ENCODE results near the gene SEZ6L2. TPM values are rescaled to one million over a fixed set of nuclear protein-coding genes. Genes with fewer than 3 reads are reported as not detected.
"Not testable (repeated sequence)": the region's sequence is repeated elsewhere in the genome, so short reads cannot be mapped to it uniquely, and the experiment has no call there.

SEZ6L2 gene
- total RNA-seq, 1 donor from 2014 or later, result 2.1 TPM

- H3K4me3 ChIP-seq (ENCODE audit: low read length in 3 of 3); H3K27me3 ChIP-seq (ENCODE audit: control insufficient read depth in 3 of 3, insufficient read depth in 3 of 3, low read length in 3 of 3); H3K4me1 ChIP-seq (ENCODE audit: control insufficient read depth in 3 of 3, insufficient read depth in 3 of 3, low read length in 3 of 3); H3K9ac ChIP-seq (ENCODE audit: low read depth in 1 of 3, low read length in 3 of 3); H3K27ac ChIP-seq (ENCODE audit: low read depth, low read length); H3K9me3 ChIP-seq (ENCODE audit: control insufficient read depth in 3 of 3, low read length in 3 of 3): not testable (repeated sequence)
- peaks cover 29 to 42% (median 41%) of the 10 kb centered on the region in 3 donors for H3K36me3 ChIP-seq (ENCODE audit: control insufficient read depth in 3 of 3, insufficient read depth in 3 of 3, low read length in 3 of 3)
Measured at GRCh38 chr16:29833219-29833618, 66.1 kb downstream of the SEZ6L2 start.

DNA sequence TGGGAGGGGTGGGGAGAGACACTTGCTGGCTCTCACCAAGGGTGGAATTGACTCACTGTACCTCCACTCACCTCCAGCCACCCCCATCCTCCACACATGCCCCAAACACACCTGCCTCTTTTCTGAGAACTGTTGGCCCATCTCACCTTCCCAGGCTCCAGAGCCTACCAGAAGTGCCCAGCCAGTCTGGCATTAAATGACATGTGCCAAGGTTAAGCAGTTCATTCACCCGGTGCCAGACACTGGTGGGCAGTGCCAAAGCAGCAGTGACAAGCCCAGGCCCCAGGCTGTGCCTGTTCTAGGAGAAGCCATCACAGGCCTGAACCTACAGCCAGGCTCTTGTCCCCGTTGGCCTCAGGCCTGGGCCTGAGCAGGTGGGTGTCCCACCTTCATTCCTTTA lies 67.9 kb downstream of the SEZ6L2 start:
- Histone ChIP-seq H3K27ac (ENCODE audit: low read depth, low read length) (no peak overlapping the region), H3K9me3 (ENCODE audit: control insufficient read depth in 3 of 3, low read length in 3 of 3) (no peaks in the 10 kb centered on the region), H3K36me3 (ENCODE audit: control insufficient read depth in 3 of 3, insufficient read depth in 3 of 3, low read length in 3 of 3) (peaks cover 19 to 27% (median 26%) of the 10 kb centered on the region in 3 donors), H3K4me3 (ENCODE audit: low read length in 3 of 3) (no peak overlapping the region), H3K27me3 (ENCODE audit: control insufficient read depth in 3 of 3, insufficient read depth in 3 of 3, low read length in 3 of 3) (no peaks in the 10 kb centered on the region), H3K9ac (ENCODE audit: low read depth in 1 of 3, low read length in 3 of 3) (no peak overlapping the region), H3K4me1 (ENCODE audit: control insufficient read depth in 3 of 3, insufficient read depth in 3 of 3, low read length in 3 of 3) (peaks cover 3 to 8% (median 8%) of the 10 kb centered on the region in 3 donors)

DNA sequence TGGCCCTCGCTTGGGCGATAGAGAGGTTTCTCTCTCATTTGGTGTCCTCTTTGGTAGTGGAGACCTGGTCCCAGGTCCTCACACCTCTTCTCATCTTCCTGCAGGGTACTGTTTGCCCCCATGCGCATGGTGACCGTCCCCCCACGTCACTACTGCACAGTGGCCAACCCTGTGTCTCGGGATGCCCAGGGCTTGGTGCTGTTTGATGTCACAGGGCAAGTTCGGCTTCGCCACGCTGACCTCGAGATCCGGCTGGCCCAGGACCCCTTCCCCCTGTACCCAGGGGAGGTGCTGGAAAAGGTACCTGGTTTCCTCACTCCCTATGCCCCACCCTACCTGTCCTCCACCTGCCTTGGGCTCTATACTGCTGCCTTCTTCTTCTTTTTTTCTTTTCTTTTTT lies 68.6 kb downstream of the SEZ6L2 start:
- peaks cover 8 to 14% (median 14%) of the 10 kb centered on the region in 3 donors for H3K4me1 ChIP-seq (ENCODE audit: control insufficient read depth in 3 of 3, insufficient read depth in 3 of 3, low read length in 3 of 3)
- no peak overlapping the region for H3K9ac ChIP-seq (ENCODE audit: low read depth in 1 of 3, low read length in 3 of 3)
- no peak overlapping the region for H3K4me3 ChIP-seq (ENCODE audit: low read length in 3 of 3)
- peaks cover 17 to 26% (median 24%) of the 10 kb centered on the region in 3 donors for H3K36me3 ChIP-seq (ENCODE audit: control insufficient read depth in 3 of 3, insufficient read depth in 3 of 3, low read length in 3 of 3)
- no peaks in the 10 kb centered on the region for H3K27me3 ChIP-seq (ENCODE audit: control insufficient read depth in 3 of 3, insufficient read depth in 3 of 3, low read length in 3 of 3)
- H3K9me3 ChIP-seq (ENCODE audit: control insufficient read depth in 3 of 3, low read length in 3 of 3), result no peaks in the 10 kb centered on the region
- H3K27ac ChIP-seq (ENCODE audit: low read depth, low read length), result no peak overlapping the region

DNA sequence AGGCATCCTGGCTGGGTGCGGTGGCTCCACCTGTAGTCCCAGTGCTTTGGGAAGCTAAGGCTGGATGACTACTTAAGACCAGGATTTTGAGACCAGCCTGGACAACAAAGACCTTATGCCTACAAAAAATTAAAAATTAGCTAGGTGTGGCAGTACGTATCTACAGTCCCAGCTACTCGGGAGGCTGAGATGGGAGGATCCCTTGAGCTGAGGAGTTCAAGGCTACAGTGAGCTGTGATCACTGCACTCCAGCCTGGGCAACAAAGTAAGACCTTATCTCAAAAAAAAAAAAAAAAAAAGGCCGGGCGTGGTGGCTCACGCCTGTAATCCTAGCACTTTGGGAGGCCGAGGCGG lies 73.0 kb downstream of the SEZ6L2 start:
- H3K27me3 ChIP-seq (ENCODE audit: control insufficient read depth in 3 of 3, insufficient read depth in 3 of 3, low read length in 3 of 3), result no peaks in the 10 kb centered on the region
- no peak overlapping the region for H3K9ac ChIP-seq (ENCODE audit: low read depth in 1 of 3, low read length in 3 of 3)
- peaks cover 0 to 9% (median 7%) of the 10 kb centered on the region in 3 donors for H3K36me3 ChIP-seq (ENCODE audit: control insufficient read depth in 3 of 3, insufficient read depth in 3 of 3, low read length in 3 of 3)
- H3K4me1 ChIP-seq (ENCODE audit: control insufficient read depth in 3 of 3, insufficient read depth in 3 of 3, low read length in 3 of 3), result peaks cover 38 to 46% (median 41%) of the 10 kb centered on the region in 3 donors
- H3K27ac ChIP-seq (ENCODE audit: low read depth, low read length), result no peak overlapping the region
- no peaks in the 10 kb centered on the region for H3K9me3 ChIP-seq (ENCODE audit: control insufficient read depth in 3 of 3, low read length in 3 of 3)
- peak overlapping the region in 1 of 3 donors; percentile 15 for H3K4me3 ChIP-seq (ENCODE audit: low read length in 3 of 3)

GRCh38 chr16:29825145-29826044 lies 74.0 kb downstream of the SEZ6L2 start:
- Histone ChIP-seq H3K4me1 (ENCODE audit: control insufficient read depth in 3 of 3, insufficient read depth in 3 of 3, low read length in 3 of 3) (peaks cover 48 to 53% (median 49%) of the 10 kb centered on the region in 3 donors), H3K27ac (ENCODE audit: low read depth, low read length) (peak overlapping the region; percentile 69), H3K4me3 (ENCODE audit: low read length in 3 of 3) (peak overlapping the region in 2 of 3 donors; percentile 35 to 56), H3K9me3 (ENCODE audit: control insufficient read depth in 3 of 3, low read length in 3 of 3) (no peaks in the 10 kb centered on the region), H3K36me3 (ENCODE audit: control insufficient read depth in 3 of 3, insufficient read depth in 3 of 3, low read length in 3 of 3) (peaks cover 0 to 5% (median 4%) of the 10 kb centered on the region in 3 donors), H3K9ac (ENCODE audit: low read depth in 1 of 3, low read length in 3 of 3) (peak overlapping the region in 2 of 3 donors; percentile 50 to 57), H3K27me3 (ENCODE audit: control insufficient read depth in 3 of 3, insufficient read depth in 3 of 3, low read length in 3 of 3) (no peaks in the 10 kb centered on the region)

DNA sequence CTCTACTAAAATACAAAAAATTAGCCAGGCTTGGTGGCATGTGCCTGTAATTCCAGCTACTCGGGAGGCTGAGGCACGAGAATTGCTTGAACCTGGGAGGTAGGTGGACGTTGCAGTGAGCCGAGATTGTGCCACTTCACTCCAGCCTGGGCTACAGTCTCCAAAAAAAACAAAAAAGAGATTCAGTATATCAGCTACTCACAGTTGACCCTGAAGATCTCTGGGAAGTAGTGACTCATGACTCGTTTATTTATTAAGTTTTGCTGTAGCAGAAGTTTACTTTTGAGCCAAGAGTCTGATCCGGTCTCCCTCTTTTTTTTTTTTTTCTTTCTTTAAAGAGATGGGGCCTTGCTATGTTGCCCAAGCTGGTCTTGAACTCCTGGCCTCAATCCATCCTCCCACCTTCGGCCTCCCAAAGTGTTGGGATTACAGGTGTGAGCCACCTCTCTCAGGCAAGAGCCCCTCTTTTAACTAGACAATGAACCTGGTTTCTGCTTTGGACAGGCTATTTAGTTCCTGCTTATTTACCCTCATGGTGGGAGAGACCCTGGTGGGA lies 74.7 kb downstream of the SEZ6L2 start:
- H3K36me3 ChIP-seq (ENCODE audit: control insufficient read depth in 3 of 3, insufficient read depth in 3 of 3, low read length in 3 of 3), result peaks cover 0 to 2% (median 2%) of the 10 kb centered on the region in 3 donors
- H3K4me3 ChIP-seq (ENCODE audit: low read length in 3 of 3), result peak overlapping the region in 1 of 3 donors; percentile 56
- peaks cover 52 to 60% (median 54%) of the 10 kb centered on the region in 3 donors for H3K4me1 ChIP-seq (ENCODE audit: control insufficient read depth in 3 of 3, insufficient read depth in 3 of 3, low read length in 3 of 3)
- peak overlapping the region in 1 of 3 donors; percentile 57 for H3K9ac ChIP-seq (ENCODE audit: low read depth in 1 of 3, low read length in 3 of 3)
- H3K27me3 ChIP-seq (ENCODE audit: control insufficient read depth in 3 of 3, insufficient read depth in 3 of 3, low read length in 3 of 3), result no peaks in the 10 kb centered on the region
- H3K9me3 ChIP-seq (ENCODE audit: control insufficient read depth in 3 of 3, low read length in 3 of 3), result no peaks in the 10 kb centered on the region
- H3K27ac ChIP-seq (ENCODE audit: low read depth, low read length), result peak overlapping the region; percentile 69

DNA sequence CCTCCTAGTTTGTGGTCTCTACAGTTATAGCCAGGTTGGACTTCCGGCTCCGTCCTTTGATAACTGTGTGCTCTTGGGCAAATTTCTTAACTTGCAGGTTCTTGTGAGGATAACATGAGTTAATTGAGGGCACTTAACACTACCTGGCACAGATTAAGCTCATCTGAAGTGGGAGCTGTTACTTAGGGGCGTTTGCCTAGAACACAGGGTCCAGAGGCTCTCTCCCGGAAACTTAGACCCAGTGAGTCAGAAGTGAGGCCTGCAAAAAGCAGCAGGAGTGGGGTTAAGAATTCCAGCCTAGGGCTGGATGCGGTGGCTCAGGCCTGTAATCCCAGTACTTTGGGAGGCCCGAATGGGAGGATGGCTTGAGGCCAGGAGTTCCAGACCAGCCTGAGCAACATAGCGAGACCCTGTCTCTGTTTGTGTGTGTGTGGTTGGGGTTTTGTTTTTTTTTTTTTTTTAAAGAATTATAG lies 77.7 kb downstream of the SEZ6L2 start:
- peak overlapping the region; percentile 93 for H3K27ac ChIP-seq (ENCODE audit: low read depth, low read length)
- H3K36me3 ChIP-seq (ENCODE audit: control insufficient read depth in 3 of 3, insufficient read depth in 3 of 3, low read length in 3 of 3), result peaks cover 14 to 17% (median 16%) of the 10 kb centered on the region in 3 donors
- H3K9ac ChIP-seq (ENCODE audit: low read depth in 1 of 3, low read length in 3 of 3), result peak overlapping the region; percentile 75 to 92 (median 88)
- peak overlapping the region; percentile 85 to 94 (median 89) for H3K4me3 ChIP-seq (ENCODE audit: low read length in 3 of 3)
- no peaks in the 10 kb centered on the region for H3K27me3 ChIP-seq (ENCODE audit: control insufficient read depth in 3 of 3, insufficient read depth in 3 of 3, low read length in 3 of 3)
- H3K4me1 ChIP-seq (ENCODE audit: control insufficient read depth in 3 of 3, insufficient read depth in 3 of 3, low read length in 3 of 3), result peaks cover 67 to 74% (median 70%) of the 10 kb centered on the region in 3 donors
- no peaks in the 10 kb centered on the region for H3K9me3 ChIP-seq (ENCODE audit: control insufficient read depth in 3 of 3, low read length in 3 of 3)

Other genes starting within 250 kb of the SEZ6L2 start
- 1.0 TPM for gene SPN, start 236.3 kb downstream of the SEZ6L2 start, total RNA-seq
- gene QPRT, start 220.4 kb downstream of the SEZ6L2 start, total RNA-seq, result 34.4 TPM
- gene C16orf54, start 153.6 kb downstream of the SEZ6L2 start, total RNA-seq, result 1.0 TPM
- gene ZG16, start 121.3 kb downstream of the SEZ6L2 start, total RNA-seq, result not detected
- gene KIF22, start 108.8 kb downstream of the SEZ6L2 start, total RNA-seq, result 33.4 TPM
- 141 TPM for gene MAZ, start 93.0 kb downstream of the SEZ6L2 start, total RNA-seq
- gene PRRT2, start 87.4 kb downstream of the SEZ6L2 start, total RNA-seq, result 0.52 TPM
- gene PAGR1, start 83.4 kb downstream of the SEZ6L2 start, total RNA-seq, result 8.9 TPM
- 28.2 TPM for gene MVP, start 79.1 kb downstream of the SEZ6L2 start, total RNA-seq
- 24.5 TPM for gene CDIPT, start 36.3 kb downstream of the SEZ6L2 start, total RNA-seq
- gene ASPHD1, start 938 bp upstream of the SEZ6L2 start, total RNA-seq, result not detected
- 4.2 TPM for gene KCTD13, start 26.7 kb upstream of the SEZ6L2 start, total RNA-seq
- 35.0 TPM for gene TMEM219, start 62.5 kb upstream of the SEZ6L2 start, total RNA-seq
- 35.0 TPM for gene TAOK2, start 74.3 kb upstream of the SEZ6L2 start, total RNA-seq
- gene HIRIP3, start 96.1 kb upstream of the SEZ6L2 start, total RNA-seq, result 9.4 TPM
- 12.5 TPM for gene INO80E, start 96.7 kb upstream of the SEZ6L2 start, total RNA-seq
- gene DOC2A, start 111.5 kb upstream of the SEZ6L2 start, total RNA-seq, result 0.52 TPM
- gene C16orf92, start 123.6 kb upstream of the SEZ6L2 start, total RNA-seq, result not detected
- gene TLCD3B, start 131.7 kb upstream of the SEZ6L2 start, total RNA-seq, result 0.52 TPM
- 1,497 TPM for gene ALDOA, start 166.2 kb upstream of the SEZ6L2 start, total RNA-seq
- 72.0 TPM for gene PPP4C, start 176.4 kb upstream of the SEZ6L2 start, total RNA-seq
- not detected for gene TBX6, start 192.4 kb upstream of the SEZ6L2 start, total RNA-seq
- gene YPEL3, start 196.7 kb upstream of the SEZ6L2 start, total RNA-seq, result 14.1 TPM
- 0.52 TPM for gene GDPD3, start 214.0 kb upstream of the SEZ6L2 start, total RNA-seq
- 14.6 TPM for gene MAPK3, start 223.7 kb upstream of the SEZ6L2 start, total RNA-seq

All from skeletal muscle tissue (tissue), 4 donors.